ENCODE results near the gene SYNJ2BP.

GRCh38 chr14:70422538-70422937, 5.6 kb upstream of the SYNJ2BP start:
- TF ChIP-seq CTCF (IDR thresholded peaks at IDR 0.05; ENCODE audit: low read depth, low read length), result no peak
- TF ChIP-seq EZH2phosphoT487 (IDR thresholded peaks at IDR 0.05; ENCODE audit: low read depth), result no peak
